Hypothalamus (tissue), 51 donors: ENCODE data around the gene FBXL22.

ENCODE experiments used
- DNase-seq, 51 donors: peaks; one replicate each; lab custom pipeline; 2025; lab: John Stamatoyannopoulos, UW

The FBXL22 gene

GRCh38 chr15:63597038-63597790 lies at the start of gene FBXL22:
Gene FBXL22 (plus strand): TSS chr15:63597387. CDS start chr15:63597393, 6 bp downstream.
- peak in 2 of 51 donors; percentile 19 to 29 for DNase-seq

- DNase-seq: no peak
Measured at GRCh38 chr15:63551400-63551799, 45.8 kb upstream of the FBXL22 start.

- DNase-seq: peak in 2 of 51 donors; percentile 1 to 3
Measured at GRCh38 chr15:63553388-63553791, 43.8 kb upstream of the FBXL22 start.

- DNase-seq: no peak
Measured at GRCh38 chr15:63554337-63554927, 42.8 kb upstream of the FBXL22 start.

GRCh38 chr15:63555507-63555906 lies 41.7 kb upstream of the FBXL22 start:
- DNase-seq: no peak

- no peak for DNase-seq
Measured at GRCh38 chr15:63556246-63556645, 40.9 kb upstream of the FBXL22 start.

- no peak for DNase-seq
Measured at GRCh38 chr15:63556736-63557135, 40.5 kb upstream of the FBXL22 start.

GRCh38 chr15:63559753-63560152 lies 37.4 kb upstream of the FBXL22 start:
- DNase-seq: no peak

GRCh38 chr15:63560741-63561448 lies 36.3 kb upstream of the FBXL22 start:
- no peak for DNase-seq

GRCh38 chr15:63564093-63564492 lies 33.1 kb upstream of the FBXL22 start:
- no peak for DNase-seq

- no peak for DNase-seq
Measured at GRCh38 chr15:63565536-63566186, 31.5 kb upstream of the FBXL22 start.

GRCh38 chr15:63572749-63573464 lies 24.3 kb upstream of the FBXL22 start:
- DNase-seq: no peak

GRCh38 chr15:63573533-63573932 lies 23.7 kb upstream of the FBXL22 start:
- DNase-seq: no peak

- DNase-seq: no peak
Measured at GRCh38 chr15:63575312-63575711, 21.9 kb upstream of the FBXL22 start.

- DNase-seq: no peak
Measured at GRCh38 chr15:63576441-63576840, 20.7 kb upstream of the FBXL22 start.

GRCh38 chr15:63582179-63582578 lies 15.0 kb upstream of the FBXL22 start:
- no peak for DNase-seq

- no peak for DNase-seq
Measured at GRCh38 chr15:63582718-63583426, 14.3 kb upstream of the FBXL22 start.

- no peak for DNase-seq
Measured at GRCh38 chr15:63586790-63587189, 10.4 kb upstream of the FBXL22 start.

GRCh38 chr15:63587527-63587926 lies 9.7 kb upstream of the FBXL22 start:
- DNase-seq: no peak

- no peak for DNase-seq
Measured at GRCh38 chr15:63588826-63589225, 8.4 kb upstream of the FBXL22 start.
